Measurements from ENCODE around the gene SYNGR2.
"Not testable (repeated sequence)": the region's sequence is repeated elsewhere in the genome, so short reads cannot be mapped to it uniquely, and the experiment has no call there.

The SYNGR2 gene

DNA sequence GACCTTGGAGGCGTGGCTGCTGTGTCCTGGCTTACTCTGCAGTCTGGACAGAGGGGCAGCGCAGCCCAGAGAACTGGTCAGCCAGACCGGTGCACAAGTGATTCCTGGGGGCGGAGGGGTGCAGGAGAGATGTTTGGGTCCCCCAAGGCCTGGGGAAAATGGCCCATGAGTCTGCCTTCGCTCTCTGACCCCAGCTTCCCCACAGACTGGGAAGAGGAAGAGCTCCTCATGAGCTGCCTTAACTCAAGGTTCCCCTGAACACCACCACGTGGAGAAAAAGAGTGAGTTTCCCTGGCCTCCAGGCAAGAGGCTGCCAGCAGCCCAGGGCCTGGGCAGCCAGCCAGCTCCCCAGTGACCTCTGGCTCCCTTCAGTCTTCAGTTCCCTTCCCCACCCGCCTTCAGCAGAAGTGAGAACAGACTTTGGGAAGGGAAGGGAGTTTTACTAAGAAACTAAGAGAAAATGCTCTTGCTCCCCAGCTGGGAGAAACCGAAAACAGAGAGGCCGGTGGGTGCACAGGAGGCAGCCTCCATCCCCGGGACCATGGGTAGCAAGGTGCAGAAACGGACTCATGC lies 24.1 kb upstream of the SYNGR2 start:
- DNase-seq, result no peak

DNA sequence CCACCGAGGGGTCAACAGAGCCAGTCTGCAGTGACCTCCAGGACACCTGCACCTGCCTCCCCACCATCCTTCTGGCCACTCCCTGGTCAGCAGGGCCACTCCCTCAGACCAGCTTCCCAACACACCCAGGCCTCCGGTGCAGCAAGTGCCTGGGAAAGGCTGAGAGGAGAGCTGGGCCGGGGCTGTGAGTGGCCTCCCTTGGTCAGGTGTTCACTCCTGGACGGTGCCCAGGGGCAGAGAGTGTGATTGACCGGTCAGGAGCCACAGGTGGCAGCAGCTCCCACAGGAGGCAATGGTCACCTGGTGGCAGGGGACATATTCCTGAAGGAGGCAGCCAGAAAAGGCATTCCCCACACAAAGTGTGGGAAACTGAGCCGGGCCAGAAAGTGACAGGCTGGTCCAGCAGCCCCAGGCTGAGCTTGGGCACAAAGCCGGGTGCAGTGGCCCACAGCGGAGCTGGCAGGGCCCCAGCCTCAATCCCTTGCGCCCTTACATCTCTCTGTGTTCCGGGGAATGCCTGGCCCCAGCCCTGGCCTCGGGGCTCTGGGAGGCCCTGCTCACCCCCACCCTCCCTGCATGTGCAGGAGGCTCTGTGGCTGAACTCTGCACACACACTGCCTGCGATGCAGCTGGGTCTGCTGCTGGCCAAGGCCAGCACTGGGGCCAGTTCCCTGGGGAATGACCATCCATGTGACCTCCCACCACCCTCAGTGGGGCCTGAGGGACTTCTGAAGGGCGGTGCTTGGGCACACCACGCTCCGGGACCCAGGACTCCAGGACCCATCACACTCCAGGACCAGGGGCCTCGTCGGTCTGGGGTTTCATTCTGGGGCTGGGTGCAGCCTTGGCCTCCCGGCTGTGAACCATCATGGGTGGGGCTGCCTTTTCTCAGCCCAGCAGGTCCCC lies 23.4 kb upstream of the SYNGR2 start:
- no peak for DNase-seq

DNA sequence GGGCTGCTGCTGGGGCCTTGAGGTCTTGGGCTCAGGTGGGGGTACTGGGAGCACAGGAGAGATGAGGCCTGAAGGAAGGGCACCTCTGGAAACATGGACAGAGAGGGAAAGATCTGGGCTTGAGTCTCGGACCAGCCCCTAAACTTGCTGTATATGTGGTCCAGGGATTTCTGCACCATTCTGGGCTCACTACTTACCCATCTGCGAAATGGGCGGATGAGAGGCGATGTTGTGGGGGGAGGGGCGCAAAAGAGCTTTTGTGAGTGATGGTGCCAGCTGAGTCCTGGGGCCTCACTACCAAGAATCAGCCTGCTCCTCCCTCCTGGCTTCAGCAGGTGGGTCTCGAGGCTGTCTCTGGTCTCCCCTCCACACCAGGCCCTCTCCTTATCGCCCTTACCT lies 21.9 kb upstream of the SYNGR2 start:
- DNase-seq, result no peak

DNA sequence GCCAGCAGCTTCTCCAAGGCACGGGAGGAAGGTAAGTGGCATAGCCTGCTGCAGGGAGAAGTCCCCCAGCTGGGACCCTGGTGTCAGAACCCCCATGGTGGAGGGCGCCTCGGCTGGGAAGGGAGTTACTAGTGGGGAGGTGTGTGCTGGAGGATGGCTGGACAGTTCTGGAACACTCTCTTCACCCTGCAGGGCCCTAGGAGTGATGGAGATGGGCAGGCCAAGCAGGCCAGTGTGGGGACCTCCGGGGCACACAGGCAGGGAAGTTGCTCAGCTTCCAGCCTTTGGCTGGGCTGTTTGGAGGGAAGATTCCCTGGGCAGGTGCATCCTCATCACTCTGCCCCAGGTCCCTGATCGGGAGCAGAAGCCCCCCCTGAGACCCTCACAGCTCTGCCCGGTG lies 21.5 kb upstream of the SYNGR2 start:
- no peak for DNase-seq

DNA sequence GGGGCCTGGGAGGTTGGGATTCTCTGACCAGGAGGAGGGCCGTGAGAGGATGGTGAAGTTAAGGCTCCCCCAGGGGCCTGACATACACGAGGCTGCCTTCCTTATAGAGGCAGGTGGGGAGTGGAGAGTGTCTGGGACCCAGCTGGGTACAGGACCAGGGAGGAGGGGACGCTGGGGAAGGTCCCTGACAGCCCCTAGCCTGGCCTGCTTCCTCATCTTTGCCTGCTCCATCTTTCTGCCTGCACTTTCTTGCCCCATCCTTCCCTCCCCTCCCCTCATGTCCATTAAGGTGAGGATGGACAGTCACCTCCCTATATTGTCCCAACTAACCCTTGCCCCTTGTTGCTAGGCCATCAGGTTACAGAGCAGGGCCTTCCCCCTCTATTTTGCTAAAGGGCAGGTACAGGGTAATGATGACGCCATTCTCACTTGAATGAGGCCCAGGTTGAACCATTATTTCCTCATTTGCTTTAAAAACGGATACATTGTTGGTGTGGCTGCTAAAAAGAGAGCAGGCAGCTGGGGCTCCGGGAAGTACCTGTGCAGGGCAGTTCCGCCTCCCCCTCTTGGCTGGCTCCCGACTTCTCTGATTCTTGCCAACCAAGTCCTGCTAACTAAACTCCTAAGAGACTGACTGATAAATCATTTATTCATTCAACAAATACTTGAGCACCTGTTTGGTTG lies 20.9 kb upstream of the SYNGR2 start:
- no peak for DNase-seq

DNA sequence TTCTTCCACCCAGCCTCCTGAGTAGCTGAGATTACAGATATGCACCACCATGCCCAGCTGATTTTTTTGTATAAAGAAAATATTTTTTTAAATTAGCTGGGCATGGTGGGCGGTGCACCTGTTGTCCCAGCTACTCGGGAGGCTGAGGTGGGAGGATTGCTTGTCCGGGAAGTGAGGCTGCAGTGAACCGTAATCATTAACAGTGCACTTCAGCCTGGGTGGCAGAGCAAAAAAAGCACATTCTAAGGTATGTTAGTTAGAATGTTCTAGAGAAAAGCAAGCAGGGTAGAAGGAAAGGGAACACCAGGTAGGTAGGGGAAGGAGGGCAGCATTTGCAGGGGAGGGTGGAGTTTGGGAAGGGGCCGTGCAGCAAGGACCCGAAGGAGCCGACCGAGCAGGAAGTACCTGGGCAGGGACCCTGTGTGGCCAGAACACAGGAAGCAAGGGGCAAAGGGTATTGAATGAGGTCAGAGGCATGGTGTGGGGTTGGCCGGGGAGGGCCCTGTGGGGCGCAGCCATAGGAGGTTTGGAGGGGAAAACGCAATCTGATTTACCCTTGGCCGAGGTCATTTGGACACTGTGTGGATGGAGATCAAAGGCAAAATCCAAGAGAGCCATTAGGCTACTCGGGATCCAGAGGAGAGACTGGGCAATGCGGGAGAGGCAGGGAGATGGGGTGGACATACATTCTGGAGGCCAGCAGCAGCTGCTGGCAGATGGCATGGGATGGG lies 19.9 kb upstream of the SYNGR2 start:
- DNase-seq, result no peak

DNA sequence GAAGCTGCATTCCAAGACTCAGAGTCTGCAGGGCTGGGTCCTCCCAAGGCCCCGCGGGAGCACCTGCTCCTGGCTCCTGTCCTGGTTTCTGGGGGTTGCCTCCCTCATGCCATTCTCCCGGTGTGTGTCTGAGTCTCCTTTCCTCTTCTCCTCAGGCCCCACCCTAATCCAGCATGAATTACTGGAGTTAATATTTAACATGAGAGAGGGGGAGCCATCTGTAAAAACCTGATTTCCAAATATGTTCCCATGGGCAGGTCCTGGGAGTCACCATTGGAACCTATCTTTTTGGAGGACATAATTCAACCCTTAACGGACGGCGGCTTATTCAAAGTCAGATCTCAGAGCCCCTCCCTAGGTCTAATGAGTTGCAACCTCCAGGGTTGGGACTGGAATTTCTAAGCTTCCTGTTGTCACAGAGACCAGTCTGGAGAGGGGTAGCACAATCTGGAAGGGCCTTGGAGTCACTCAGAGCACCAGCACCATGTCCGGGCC lies 16.8 kb upstream of the SYNGR2 start:
- DNase-seq, result no peak

DNA sequence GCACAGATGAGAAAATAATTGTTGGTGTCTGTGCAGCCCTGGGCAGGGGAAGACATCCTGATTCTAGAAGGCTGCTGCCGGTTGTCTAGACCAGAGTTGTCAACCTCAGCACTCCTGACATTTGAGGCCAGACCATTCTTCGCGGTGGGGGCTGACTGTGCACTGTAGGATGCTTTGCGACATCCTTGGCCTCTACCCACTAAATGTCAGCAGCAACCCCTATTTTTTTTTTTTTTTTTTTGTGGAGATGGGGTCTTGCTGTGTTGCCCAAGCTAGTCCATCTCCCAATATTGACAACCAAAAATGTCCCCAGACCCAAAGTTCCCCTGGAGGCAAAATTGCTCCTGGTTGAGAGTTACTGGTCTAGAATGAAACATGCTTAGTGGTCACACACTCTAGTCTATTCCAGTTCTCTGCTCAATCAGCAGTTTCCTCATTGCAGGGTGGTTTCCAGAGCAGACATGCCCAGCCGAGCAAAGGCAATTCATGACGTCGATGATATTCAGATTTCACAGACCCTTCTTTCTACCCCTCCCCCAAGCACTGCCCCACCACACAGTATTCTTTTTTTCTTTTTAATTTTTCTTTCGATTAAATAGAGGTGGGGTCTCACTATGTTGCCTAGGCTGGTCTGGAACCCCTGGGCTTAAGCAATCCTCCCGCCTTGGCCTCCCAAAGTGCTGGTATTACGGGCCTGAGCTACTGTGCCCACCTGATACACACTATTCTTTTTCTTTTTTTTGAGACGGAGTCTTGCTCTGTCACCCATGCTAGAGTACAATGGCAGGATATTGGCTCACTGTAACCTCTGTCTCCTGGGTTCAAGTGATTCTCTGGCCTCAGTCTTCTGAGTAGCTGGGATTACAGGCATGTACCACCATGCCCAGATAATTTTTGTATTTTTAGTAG lies 13.2 kb upstream of the SYNGR2 start:
- no peak for DNase-seq

DNA sequence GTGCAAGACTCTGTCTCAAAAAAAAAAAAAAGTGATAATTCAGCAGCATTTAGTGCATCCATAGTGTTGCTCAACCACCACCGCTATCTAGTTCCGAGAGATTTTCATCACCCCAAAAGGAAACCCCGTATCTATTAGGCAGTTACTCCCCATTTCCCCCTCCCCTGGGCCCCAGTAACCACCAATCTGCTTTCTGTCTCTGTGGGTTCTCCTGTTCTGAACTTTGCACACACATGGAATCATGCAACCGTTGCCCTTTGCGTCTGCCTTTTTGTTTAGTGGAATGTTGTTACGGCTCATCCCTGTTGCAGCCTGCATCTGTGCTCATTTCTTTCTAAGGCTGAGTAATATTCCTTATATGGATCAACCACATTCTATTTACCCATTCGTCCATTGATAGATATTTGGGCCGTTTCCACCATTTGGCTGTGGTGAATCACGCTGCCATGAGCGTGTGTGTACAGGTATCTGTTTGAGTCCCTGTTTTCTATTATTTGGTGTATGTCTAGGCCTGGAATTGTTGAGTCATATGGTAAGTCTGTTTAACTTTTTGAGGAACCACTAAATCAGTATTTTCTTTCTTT lies 8.7 kb upstream of the SYNGR2 start:
- DNase-seq, result no peak

DNA sequence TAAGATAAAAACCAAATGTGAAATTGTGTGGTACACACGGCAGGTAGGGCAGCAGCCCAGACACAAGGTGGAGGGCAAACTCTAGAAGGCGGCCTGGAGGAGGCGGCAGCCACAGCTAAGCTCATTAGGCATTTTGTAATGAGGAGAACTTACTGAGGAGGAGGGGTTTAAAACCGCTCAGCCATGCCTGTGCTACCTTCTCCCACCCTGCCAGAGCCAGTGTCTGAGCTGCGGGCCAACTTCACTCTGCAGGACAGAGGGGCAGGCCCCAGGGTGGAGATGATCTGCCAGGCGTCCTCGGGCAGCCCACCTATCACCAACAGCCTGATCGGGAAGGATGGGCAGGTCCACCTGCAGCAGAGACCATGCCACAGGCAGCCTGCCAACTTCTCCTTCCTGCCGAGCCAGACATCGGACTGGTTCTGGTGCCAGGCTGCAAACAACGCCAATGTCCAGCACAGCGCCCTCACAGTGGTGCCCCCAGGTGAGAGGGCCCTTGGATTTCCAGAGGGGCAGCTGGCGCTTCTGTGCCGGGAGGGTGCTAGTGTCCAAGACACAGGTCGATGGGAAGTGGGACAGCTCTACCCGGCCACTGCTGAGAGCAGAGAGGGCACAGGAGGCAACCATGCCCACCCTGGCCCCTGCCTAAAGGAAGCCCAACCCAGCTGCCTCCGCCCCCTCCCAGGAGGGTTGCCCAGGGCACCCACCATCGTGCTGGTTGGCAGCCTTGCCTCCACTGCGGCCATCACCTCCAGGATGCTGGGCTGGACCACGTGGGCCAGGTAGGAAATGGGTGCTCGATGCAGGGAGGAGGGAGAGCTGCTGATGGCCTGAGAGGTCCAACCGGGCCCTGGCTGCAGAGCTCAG lies 4.3 kb upstream of the SYNGR2 start:
- no peak for DNase-seq

DNA sequence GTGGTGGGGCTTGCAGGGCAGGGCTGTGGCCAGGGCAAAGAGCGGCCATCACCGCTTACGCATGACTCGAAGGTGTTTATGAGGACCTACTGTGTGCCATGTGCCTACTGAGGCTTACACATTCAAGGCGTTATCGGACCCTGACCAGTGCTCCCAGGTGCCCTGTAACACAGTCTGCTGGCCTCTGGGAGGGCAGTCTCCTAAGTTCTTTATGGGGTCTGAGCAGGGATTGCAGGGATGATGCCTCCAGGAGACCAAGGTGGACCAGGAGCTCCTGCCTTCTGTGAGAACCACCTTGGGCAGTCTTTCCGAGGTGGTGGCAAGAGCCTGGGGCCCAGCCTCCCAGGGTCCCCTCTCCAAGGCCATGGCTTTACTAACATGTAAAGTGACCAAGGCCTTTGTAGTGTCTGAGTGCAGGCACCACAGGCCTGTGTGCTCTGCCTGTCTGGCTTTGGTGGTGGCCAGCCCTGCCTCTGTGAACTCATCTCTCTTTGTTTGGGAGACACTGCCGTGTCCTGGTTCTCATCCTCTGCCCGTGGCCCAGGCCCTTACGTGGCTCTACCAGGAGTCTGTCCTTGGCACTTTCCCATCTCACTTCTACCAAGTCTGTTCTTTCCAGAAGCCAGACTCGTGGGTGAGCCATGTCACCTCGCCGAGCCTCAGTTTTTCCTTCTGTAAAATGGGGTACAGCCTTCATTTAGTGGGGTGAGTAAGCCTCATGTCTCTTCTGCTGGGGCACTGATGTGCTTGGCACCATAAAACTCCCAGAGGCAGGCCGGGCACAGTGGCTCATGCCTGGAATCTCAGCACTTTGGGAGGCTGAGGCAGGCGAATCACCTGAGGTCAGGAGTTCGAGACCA lies 3.4 kb upstream of the SYNGR2 start:
- no peak for DNase-seq

DNA sequence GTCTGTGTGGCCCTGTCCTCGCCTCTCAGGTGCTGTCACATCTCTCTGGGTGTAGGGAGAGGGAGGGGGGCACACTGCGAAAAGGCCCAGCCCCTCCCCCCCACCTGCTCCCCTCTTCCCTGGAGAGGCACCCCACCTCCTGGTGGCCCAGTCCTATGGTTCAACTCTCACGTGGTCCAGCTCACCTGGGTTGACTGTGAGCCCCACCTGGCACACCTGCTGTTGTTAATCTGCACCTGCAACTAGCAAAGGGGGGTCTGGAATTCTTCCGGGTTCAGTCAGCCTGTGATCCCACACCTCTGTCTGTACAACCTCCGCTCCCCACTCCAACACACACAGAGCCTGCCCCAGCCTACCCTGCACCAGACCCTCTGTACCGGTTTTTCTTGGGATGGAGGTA lies 2.0 kb upstream of the SYNGR2 start:
- no peak for DNase-seq

DNA sequence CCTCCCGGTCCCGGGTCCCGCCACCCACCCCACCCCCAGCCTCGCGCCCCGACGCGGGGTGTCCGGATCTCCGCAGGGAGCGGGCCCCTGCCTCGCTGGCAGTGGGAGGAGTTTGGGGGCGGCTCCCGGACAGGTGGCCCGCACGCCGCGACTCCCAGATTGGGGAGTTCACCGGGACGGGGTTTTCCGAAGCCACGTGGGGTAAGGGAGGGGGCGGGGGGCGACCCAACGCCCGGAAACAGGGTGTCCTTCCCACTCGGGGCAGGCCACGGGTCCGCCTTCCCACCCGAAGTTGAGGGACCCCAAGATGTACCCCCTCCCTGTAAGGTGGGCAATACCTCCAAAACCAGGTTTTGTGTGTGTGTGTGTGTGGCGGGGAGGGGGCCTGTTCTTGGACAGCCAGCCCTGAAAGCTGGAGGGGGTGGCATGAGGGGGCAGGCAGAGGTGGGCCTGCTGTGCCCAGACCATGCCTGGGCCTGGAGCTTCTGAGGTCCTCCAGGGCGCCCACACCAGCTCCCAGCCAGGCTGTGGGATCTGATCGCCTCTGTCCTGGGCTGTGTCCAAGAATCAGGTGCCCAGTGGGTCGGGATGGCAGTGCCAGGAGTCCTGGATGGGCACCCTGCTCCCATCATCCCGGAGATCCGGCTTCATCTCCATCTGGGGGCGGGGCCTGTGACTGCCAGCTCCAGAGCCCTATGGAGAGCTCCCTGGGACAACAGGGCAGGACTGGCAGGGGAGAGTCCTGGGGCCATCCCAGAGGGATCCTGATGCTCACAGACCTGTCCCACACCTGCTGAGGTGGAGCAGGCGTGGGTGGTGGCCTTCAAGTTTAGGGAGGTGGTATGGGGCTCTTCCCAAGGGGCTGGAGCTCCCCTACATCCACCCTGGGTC lies 767 bp downstream of the SYNGR2 start:
- no peak for DNase-seq

DNA sequence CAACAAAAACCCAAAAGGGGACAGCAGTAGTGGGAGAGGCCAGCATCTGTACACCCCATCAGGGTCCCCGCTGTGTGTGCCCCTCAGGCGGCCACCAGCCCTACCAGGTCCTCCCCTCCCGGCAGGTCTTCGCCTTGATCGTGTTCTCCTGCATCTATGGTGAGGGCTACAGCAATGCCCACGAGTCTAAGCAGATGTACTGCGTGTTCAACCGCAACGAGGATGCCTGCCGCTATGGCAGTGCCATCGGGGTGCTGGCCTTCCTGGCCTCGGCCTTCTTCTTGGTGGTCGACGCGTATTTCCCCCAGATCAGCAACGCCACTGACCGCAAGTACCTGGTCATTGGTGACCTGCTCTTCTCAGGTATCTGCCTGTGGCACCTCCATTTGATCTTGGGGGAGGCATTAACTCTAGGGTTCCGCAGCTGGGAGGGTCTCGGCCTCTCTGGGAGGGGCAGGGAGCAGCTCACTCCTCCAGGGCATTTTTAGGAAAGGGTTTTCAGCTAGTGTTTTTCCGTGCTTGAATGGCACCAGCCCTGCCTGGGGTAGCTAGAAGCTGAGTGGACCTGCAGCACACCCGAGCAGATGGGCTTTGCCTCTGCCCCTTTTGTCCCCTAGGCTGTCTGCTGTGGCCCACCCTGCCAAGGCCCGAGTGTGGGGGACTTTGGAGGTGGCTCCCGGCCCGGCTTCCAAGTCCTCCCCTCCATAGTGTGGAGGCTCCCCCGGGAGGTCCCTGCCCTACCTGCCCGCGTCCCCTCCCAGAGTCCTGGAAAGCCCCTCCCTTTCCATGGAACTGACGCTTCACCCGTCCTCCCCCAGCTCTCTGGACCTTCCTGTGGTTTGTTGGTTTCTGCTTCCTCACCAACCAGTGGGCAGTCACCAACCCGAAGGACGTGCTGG lies 2.6 kb downstream of the SYNGR2 start:
- no peak for DNase-seq

DNA sequence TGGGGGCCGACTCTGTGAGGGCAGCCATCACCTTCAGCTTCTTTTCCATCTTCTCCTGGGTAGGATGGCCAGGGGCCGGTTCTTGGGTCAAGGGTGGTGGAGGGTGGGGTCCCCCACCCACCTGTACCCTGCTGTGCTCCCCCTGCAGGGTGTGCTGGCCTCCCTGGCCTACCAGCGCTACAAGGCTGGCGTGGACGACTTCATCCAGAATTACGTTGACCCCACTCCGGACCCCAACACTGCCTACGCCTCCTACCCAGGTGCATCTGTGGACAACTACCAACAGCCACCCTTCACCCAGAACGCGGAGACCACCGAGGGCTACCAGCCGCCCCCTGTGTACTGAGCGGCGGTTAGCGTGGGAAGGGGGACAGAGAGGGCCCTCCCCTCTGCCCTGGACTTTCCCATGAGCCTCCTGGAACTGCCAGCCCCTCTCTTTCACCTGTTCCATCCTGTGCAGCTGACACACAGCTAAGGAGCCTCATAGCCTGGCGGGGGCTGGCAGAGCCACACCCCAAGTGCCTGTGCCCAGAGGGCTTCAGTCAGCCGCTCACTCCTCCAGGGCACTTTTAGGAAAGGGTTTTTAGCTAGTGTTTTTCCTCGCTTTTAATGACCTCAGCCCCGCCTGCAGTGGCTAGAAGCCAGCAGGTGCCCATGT lies 3.3 kb downstream of the SYNGR2 start:
- DNase-seq, result not testable (repeated sequence)

DNA sequence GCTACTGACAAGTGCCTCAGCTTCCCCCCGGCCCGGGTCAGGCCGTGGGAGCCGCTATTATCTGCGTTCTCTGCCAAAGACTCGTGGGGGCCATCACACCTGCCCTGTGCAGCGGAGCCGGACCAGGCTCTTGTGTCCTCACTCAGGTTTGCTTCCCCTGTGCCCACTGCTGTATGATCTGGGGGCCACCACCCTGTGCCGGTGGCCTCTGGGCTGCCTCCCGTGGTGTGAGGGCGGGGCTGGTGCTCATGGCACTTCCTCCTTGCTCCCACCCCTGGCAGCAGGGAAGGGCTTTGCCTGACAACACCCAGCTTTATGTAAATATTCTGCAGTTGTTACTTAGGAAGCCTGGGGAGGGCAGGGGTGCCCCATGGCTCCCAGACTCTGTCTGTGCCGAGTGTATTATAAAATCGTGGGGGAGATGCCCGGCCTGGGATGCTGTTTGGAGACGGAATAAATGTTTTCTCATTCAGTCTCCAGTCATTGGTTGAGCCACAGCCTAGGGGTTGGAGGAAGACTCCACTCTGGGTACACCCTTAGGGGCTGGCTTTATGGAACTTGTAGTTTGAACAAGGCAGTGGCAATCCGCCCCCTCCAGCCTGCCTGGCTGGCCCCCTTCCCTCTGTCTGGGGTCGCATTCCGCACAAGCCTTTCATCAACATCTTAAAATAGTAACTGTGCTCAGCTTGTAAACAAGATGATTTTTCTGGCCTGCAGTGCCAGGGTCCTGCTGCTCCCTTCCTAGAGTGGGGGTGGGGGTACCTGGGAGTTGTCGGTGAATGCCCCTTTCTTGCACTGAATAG lies 4.1 kb downstream of the SYNGR2 start:
- no peak for DNase-seq
